ENCODE measurements around the gene NT5DC4. TPM values are rescaled to one million over a fixed set of nuclear protein-coding genes. Genes with fewer than 3 reads are reported as not detected.

Gene NT5DC4
- total RNA-seq, 1 donor, result not detected

- no peak for DNase-seq (ENCODE audit: low read depth in 2 of 3, low spot score in 2 of 3)
Observed at GRCh38 chr2:112721819-112722522, 1.2 kb downstream of the NT5DC4 start.

GRCh38 chr2:112722816-112723546 lies 2.2 kb downstream of the NT5DC4 start:
- no peak for DNase-seq (ENCODE audit: low read depth in 2 of 3, low spot score in 2 of 3)

- DNase-seq (ENCODE audit: low read depth in 2 of 3, low spot score in 2 of 3), result no peak
Observed at GRCh38 chr2:112723547-112723940, 2.7 kb downstream of the NT5DC4 start.

- no peak for DNase-seq (ENCODE audit: low read depth in 2 of 3, low spot score in 2 of 3)
Observed at GRCh38 chr2:112723995-112724394, 3.2 kb downstream of the NT5DC4 start.

- peak in 2 of 3 donors; percentile 43 to 55 for DNase-seq (ENCODE audit: low read depth in 2 of 3, low spot score in 2 of 3)
Observed at GRCh38 chr2:112724591-112725525, 4.0 kb downstream of the NT5DC4 start.

GRCh38 chr2:112725545-112726457 lies 5.0 kb downstream of the NT5DC4 start:
- DNase-seq (ENCODE audit: low read depth in 2 of 3, low spot score in 2 of 3), result no peak

GRCh38 chr2:112726487-112727190 lies 5.8 kb downstream of the NT5DC4 start:
- peak; percentile 83 to 95 (median 90) for DNase-seq (ENCODE audit: low read depth in 2 of 3, low spot score in 2 of 3)

GRCh38 chr2:112727276-112728028 lies 6.6 kb downstream of the NT5DC4 start:
- no peak for DNase-seq (ENCODE audit: low read depth in 2 of 3, low spot score in 2 of 3)

- no peak for DNase-seq (ENCODE audit: low read depth in 2 of 3, low spot score in 2 of 3)
Observed at GRCh38 chr2:112728029-112728362, 7.2 kb downstream of the NT5DC4 start.

- no peak for DNase-seq (ENCODE audit: low read depth in 2 of 3, low spot score in 2 of 3)
Observed at GRCh38 chr2:112728378-112729175, 7.8 kb downstream of the NT5DC4 start.

- DNase-seq (ENCODE audit: low read depth in 2 of 3, low spot score in 2 of 3), result no peak
Observed at GRCh38 chr2:112730216-112730615, 9.4 kb downstream of the NT5DC4 start.

- no peak for DNase-seq (ENCODE audit: low read depth in 2 of 3, low spot score in 2 of 3)
Observed at GRCh38 chr2:112730791-112731190, 10.0 kb downstream of the NT5DC4 start.

GRCh38 chr2:112731479-112731878 lies 10.7 kb downstream of the NT5DC4 start:
- no peak for DNase-seq (ENCODE audit: low read depth in 2 of 3, low spot score in 2 of 3)

GRCh38 chr2:112733456-112733855 lies 12.6 kb downstream of the NT5DC4 start:
- DNase-seq (ENCODE audit: low read depth in 2 of 3, low spot score in 2 of 3), result no peak

- DNase-seq (ENCODE audit: low read depth in 2 of 3, low spot score in 2 of 3), result no peak
Observed at GRCh38 chr2:112733871-112734270, 13.1 kb downstream of the NT5DC4 start.

GRCh38 chr2:112737542-112738232 lies 16.9 kb downstream of the NT5DC4 start:
- no peak for DNase-seq (ENCODE audit: low read depth in 2 of 3, low spot score in 2 of 3)

- no peak for DNase-seq (ENCODE audit: low read depth in 2 of 3, low spot score in 2 of 3)
Observed at GRCh38 chr2:112740527-112740926, 19.7 kb downstream of the NT5DC4 start.
